ENCODE results near the gene SPTSSB.

The SPTSSB gene

DNA sequence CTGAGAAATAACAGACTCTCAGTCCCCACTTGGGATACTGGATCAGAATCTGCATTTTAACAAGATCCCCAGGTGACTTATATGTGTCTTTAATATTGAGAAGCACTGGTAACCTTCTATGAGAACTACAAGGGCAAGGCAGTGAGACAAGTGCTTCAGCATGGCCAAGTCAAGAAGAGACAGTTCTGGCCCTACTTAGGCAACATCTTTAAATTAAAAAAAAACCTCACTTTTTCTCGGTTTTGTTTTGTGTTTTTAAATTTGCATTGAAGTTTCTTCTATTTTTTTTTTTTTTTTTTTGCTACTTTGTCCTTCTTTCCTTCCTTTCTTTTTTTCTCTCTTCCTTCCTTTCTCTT is 42.5 kb upstream of the SPTSSB start:
- no peak for DNase-seq
- no peak overlapping the region for H3K4me3 ChIP-seq (ENCODE audit: low read depth, low read length)
- TF ChIP-seq, protein P1, sequence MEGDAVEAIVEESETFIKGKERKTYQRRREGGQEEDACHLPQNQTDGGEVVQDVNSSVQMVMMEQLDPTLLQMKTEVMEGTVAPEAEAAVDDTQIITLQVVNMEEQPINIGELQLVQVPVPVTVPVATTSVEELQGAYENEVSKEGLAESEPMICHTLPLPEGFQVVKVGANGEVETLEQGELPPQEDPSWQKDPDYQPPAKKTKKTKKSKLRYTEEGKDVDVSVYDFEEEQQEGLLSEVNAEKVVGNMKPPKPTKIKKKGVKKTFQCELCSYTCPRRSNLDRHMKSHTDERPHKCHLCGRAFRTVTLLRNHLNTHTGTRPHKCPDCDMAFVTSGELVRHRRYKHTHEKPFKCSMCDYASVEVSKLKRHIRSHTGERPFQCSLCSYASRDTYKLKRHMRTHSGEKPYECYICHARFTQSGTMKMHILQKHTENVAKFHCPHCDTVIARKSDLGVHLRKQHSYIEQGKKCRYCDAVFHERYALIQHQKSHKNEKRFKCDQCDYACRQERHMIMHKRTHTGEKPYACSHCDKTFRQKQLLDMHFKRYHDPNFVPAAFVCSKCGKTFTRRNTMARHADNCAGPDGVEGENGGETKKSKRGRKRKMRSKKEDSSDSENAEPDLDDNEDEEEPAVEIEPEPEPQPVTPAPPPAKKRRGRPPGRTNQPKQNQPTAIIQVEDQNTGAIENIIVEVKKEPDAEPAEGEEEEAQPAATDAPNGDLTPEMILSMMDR (IDR thresholded peaks at IDR 0.05; ENCODE audit: low read depth, low read length, missing control alignments), result no peak
- no peaks in the 10 kb centered on the region for H3K27me3 ChIP-seq (replicated peaks)
- no peak overlapping the region for H3K27ac ChIP-seq
- in situ Hi-C loops (cut with HindIII; ENCODE audit: low pct_ligation_motif_present, low sequenced_read_pairs), result no loop called here
- H3K36me3 ChIP-seq (replicated peaks), result no peaks in the 10 kb centered on the region

DNA sequence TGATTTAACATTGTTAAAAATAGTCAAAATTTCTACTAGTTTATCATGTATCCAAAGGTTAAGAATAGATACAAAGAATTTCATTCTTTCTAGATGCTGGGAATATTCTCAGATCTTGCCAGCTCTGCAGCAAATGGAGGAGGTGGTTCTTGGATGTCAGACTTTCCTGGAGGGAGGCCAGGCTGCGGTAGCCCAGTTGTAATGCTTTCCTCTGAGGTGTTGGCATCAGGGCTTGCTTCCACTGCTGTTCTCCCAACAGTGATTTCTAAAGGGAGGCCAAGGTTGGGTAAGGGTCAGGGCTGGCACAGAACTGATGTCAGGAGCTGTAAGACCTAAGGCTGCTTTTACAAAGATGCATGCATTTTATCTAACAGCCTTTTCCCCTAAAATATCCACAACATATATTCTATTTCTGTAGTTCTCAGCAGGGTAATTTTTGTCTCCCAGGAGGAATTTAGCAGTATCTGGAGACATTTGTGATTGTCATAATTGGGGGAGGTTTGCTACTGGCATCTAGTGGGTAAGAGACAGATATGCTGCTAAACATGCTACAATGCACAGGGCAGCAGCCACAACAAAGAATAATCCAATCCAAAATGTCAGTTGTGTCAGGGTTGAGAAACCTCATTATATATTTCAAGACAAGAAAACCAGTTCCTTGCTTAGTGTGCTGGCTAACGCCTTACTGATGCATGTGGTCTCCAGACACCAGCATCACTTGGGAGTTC is 42.0 kb upstream of the SPTSSB start:
- Histone ChIP-seq H3K27ac (no peak overlapping the region), H3K27me3 (replicated peaks) (no peaks in the 10 kb centered on the region), H3K4me3 (ENCODE audit: low read depth, low read length) (no peak overlapping the region), H3K36me3 (replicated peaks) (no peaks in the 10 kb centered on the region)
- in situ Hi-C loops (cut with HindIII; ENCODE audit: low pct_ligation_motif_present, low sequenced_read_pairs), result no loop called here
- DNase-seq, result peak; percentile 34
- TF ChIP-seq, protein P1 (IDR thresholded peaks at IDR 0.05; ENCODE audit: low read depth, low read length, missing control alignments), result no peak

DNA sequence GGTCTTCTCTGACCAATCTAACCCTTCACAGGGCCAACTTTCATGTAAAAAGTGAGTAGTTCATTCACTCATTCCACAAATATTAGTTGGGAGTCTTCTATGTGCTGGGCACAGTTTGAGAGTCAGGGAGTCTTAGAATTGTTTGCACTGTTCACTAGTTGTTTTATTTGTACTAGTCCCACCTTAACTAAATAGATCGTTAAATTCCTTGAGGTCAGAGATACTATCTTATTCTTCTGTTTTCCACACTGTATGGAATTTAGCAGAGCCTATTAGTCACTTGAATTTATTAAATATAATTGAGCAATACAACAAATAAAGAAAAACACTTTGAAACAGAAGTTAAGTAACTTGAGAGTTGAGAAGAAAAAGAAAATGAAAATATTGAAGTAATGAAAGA is 40.8 kb upstream of the SPTSSB start:
- Histone ChIP-seq H3K27me3 (replicated peaks) (no peaks in the 10 kb centered on the region), H3K4me3 (ENCODE audit: low read depth, low read length) (no peak overlapping the region), H3K27ac (no peak overlapping the region), H3K36me3 (replicated peaks) (no peaks in the 10 kb centered on the region)
- TF ChIP-seq, protein P1 (IDR thresholded peaks at IDR 0.05; ENCODE audit: low read depth, low read length, missing control alignments), result no peak
- no peak for DNase-seq
- in situ Hi-C loops (cut with HindIII; ENCODE audit: low pct_ligation_motif_present, low sequenced_read_pairs), result no loop called here

DNA sequence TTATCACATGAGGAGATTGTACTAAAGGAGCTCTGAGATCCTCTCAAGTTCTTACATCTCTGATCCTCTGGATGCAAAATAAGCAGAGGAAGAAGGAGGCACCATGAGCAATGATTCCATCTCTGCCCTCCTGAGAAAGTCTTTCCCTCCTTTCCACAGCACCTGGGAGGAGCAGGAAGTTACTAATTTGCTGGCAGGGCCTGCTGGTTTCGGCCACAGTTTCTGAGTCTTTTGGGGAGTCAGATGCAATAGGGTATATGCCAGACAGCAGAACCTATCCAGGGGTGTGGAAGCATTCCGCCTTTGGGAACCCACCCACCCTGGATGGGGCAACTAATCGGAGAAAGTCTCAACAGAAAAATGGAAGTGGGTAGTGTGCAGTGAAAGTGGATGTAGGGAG is 38.5 kb upstream of the SPTSSB start:
- Histone ChIP-seq H3K27ac (no peak overlapping the region), H3K4me3 (ENCODE audit: low read depth, low read length) (no peak overlapping the region), H3K27me3 (replicated peaks) (no peaks in the 10 kb centered on the region), H3K36me3 (replicated peaks) (no peaks in the 10 kb centered on the region)
- in situ Hi-C loops (cut with HindIII; ENCODE audit: low pct_ligation_motif_present, low sequenced_read_pairs), result no loop called here
- TF ChIP-seq, protein P1 (IDR thresholded peaks at IDR 0.05; ENCODE audit: low read depth, low read length, missing control alignments), result no peak
- DNase-seq, result no peak

DNA sequence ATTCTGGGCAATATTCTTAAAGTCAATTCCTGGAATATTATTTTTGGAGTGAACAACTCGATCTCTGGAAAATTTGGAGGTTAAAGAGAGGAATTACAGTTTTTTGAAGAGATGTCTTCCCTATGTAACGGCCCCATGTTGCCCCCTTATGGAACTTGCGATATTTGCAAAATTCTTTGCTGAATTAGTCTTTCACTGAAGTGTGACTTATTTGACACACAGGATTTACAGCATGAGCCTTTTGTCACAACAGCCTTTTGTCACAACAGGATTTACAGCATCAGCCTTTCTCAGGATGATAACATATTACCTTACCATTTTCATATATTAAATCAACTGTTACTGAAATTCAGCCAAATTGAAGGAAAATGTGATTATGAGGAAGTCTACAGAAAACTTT is 37.8 kb upstream of the SPTSSB start:
- no peaks in the 10 kb centered on the region for H3K27me3 ChIP-seq (replicated peaks)
- TF ChIP-seq, protein P1 (IDR thresholded peaks at IDR 0.05; ENCODE audit: low read depth, low read length, missing control alignments), result peak; percentile 66
- peak; percentile 36 for DNase-seq
- H3K4me3 ChIP-seq (ENCODE audit: low read depth, low read length), result no peak overlapping the region
- no peaks in the 10 kb centered on the region for H3K36me3 ChIP-seq (replicated peaks)
- no peak overlapping the region for H3K27ac ChIP-seq
- in situ Hi-C loops (cut with HindIII; ENCODE audit: low pct_ligation_motif_present, low sequenced_read_pairs), result no loop called here
